EH (cell line): ENCODE data around the gene NPIPA2.
"Not testable (repeated sequence)": the region's sequence is repeated elsewhere in the genome, so short reads cannot be mapped to it uniquely, and the experiment has no call there.

ENCODE experiments used
- DNase-seq: peaks from one replicate; pipeline ENCODE4 v3.0.0-alpha.2; 2015; ENCODE audit warnings: low read depth

The NPIPA2 gene

DNA sequence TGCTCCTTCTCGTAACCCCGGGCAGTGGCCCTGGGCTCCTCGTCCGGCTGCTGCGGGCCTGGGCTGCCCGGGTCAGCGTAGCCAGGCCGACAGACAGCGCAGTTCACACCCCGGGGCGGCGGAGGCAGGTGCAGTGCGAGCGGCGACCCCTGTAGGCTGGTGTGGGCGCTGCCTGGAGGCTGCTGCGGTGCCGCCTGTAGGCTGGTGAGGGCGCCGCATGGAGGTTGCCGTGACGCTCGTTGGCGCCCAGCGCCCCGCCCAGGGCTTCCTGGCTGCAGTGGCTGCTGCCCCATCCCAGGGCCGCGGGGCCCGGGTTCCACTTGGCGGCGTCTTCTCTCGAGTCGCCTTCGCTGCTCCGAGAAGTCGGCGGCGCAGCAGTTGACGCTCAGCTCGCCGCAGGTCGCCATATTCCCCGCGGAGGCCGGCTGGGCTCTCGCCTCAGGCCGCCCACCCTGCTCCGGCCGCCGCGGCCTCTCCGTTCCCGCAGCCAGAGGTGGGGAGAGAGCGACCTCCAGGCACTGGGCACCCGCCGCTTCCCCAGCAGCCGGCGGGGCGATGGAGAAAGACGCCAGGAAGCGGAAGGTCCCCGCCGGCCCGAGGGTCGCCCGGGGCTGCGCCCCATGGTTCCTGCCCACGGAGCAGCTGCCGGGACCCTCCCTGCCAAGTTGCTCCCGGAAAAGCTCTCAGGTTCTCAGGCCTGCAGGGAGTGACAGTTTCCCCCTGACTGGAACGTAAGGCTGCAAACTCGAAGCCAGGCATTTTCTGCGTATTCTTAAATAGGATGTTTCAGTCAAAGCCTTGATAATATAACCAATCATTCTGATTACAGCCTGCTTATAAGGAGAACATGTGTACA lies at the start of gene NPIPA2:
NPIPA2 (plus strand) TSS at position 261 of the 856 bp plus-strand sequence. CDS start 5,533 bp downstream, outside the sequence.
- DNase-seq = not testable (repeated sequence)

DNA sequence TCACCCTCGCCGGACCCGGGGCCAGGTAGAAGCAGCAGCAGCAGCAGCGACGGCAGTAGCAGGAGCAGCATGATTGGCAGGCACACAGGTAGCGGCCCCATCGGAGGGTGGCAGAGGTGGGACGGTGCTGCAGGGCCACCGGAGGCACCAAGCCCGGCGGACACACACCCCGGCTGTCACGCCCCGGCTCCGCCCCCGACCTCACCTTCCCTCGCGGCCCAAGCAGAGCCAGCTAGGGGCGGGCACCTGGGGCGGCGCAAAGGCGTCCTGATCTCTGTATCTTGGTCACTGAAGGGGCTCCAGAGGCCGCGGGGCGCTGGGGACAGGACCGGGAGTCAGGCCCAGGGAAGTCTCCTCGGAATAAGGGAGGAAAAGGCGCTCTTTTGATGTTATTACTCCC lies 48.2 kb upstream of the NPIPA2 start, which contains the start of gene PLA2G10:
PLA2G10 (minus strand) TSS at position 180 of the 400 bp plus-strand sequence; CDS start at position 101, 79 bp downstream.
- DNase-seq = not testable (repeated sequence)

- not testable (repeated sequence) for DNase-seq
Measured at GRCh38 chr16:14701859-14702258, 40.5 kb upstream of the NPIPA2 start.

GRCh38 chr16:14702672-14703071 lies 39.7 kb upstream of the NPIPA2 start:
- DNase-seq = not testable (repeated sequence)

- not testable (repeated sequence) for DNase-seq
Measured at GRCh38 chr16:14703156-14704011, 38.9 kb upstream of the NPIPA2 start, which contains the start of gene NPIPA3. TSS of gene NPIPA3 (plus strand) at chr16:14703411. CDS start at chr16:14708944, 5,533 bp downstream.

DNA sequence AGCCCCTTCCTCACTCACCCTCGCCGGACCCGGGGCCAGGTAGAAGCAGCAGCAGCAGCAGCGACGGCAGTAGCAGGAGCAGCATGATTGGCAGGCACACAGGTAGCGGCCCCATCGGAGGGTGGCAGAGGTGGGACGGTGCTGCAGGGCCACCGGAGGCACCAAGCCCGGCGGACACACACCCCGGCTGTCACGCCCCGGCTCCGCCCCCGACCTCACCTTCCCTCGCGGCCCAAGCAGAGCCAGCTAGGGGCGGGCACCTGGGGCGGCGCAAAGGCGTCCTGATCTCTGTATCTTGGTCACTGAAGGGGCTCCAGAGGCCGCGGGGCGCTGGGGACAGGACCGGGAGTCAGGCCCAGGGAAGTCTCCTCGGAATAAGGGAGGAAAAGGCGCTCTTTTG lies 9.1 kb upstream of the NPIPA2 start:
- DNase-seq = not testable (repeated sequence)

GRCh38 chr16:14740832-14741385 lies 1.4 kb upstream of the NPIPA2 start:
- not testable (repeated sequence) for DNase-seq

- DNase-seq = not testable (repeated sequence)
Measured at GRCh38 chr16:14741794-14742193, 539 bp upstream of the NPIPA2 start.

GRCh38 chr16:14773654-14774053 lies 31.3 kb downstream of the NPIPA2 start:
- not testable (repeated sequence) for DNase-seq

- not testable (repeated sequence) for DNase-seq
Measured at GRCh38 chr16:14775624-14776023, 33.3 kb downstream of the NPIPA2 start.

DNA sequence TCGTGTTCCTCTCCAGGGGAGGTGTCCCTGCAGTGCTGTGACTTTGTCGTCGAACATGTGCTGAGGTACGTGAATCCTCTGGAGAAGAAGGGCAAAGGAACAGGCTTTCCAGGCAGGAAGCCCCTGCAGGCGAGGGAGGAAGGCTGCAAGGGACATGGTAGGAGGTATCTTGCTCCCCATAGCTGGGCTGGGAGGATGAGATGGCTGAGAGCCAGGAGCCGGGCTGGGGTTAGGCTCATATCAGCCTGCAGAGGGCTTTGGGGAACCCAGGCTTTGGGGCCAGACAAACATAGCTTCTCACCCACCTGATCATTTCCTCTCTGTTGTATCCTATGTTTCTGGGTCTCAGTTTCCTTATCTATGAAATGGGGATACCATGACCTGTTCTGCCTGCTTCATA lies 34.4 kb downstream of the NPIPA2 start:
- DNase-seq = not testable (repeated sequence)

DNA sequence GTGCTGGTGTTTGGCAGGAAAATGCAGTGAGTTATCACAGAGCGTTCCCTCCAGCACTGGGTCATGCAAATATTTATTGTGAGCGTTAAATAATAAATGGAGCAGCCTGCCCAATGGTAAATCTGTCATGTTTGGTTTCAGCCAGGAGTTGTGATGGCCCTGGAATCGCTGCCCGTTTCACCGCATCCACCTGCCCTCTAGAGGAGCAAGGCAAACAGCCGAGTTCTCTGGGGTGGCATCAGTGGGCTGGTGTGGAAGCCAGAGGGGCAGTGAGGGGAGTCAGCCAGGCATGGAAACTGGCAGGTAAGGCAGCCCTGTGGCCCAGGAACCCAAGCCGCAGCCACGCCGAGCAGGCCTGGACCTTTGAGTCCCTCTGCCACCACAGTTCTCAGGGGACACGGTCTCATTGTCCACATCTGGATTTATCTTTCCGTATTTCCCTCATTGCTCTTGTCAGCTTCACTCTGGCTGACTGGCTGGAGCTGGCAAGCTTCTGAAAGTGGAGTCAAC lies 37.1 kb downstream of the NPIPA2 start:
- not testable (repeated sequence) for DNase-seq

- DNase-seq = not testable (repeated sequence)
Measured at GRCh38 chr16:14786180-14786579, 43.8 kb downstream of the NPIPA2 start.

DNA sequence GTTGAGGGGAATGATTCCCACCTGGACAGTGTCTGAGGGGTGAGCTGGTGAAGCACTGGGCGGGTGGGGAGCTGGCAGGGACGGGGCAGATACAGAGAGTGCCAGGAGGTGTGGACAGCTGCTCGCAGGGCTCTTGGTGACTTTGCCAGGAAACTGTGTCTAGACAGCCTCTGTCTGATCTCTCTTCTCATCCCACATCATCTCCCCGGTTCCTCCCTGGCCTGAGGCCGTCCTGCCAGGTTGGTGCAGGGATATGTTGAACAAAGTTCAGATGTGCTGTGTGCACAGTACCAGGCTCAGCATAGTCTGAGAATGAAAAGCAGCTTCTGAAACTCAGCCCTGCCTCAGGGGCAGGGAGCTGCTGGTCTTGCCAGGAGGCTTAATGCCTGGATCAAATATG lies 47.2 kb downstream of the NPIPA2 start:
- not testable (repeated sequence) for DNase-seq

- DNase-seq = not testable (repeated sequence)
Measured at GRCh38 chr16:14790320-14790956, 48.1 kb downstream of the NPIPA2 start.

DNA sequence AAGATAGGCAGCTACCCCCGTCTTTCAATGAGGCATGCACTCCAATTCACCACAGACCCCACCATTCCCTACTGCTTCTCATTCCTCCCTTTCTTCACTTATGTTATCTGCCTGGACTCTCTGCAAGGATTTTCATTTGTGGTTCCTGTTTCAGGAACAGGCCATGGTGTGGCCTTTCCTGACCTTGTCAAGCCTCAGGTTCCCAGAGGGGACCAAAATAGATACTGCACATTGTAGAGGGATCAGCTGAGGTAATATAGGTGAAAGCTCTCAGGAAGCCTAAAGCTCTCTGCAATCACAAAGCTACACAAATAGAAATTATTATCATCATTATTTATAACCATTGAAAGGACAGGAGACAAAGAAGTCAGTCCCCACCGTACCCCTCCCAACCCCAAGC lies 50.6 kb downstream of the NPIPA2 start:
- DNase-seq = not testable (repeated sequence)

DNA sequence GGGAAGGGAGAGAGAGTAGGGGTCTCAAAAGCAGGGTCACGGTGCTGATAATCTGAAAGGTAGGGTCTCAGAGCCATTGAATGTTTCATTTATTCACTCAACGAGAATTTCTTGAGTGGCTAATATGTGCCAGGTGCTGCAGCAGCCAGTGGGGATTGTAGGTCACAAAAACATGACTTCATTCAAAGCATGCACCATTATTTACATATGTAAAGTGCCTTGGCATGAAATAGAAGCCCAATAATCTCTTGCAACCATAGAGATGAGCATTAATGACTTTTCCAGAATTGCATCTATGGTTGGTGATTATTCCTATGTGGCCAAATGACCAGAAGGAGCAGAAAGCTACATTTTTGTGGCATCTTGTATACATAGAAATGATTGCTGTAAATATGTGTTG lies 55.2 kb downstream of the NPIPA2 start:
- DNase-seq = not testable (repeated sequence)

GRCh38 chr16:14803577-14803976 lies 61.2 kb downstream of the NPIPA2 start:
- not testable (repeated sequence) for DNase-seq

GRCh38 chr16:14807184-14807678 lies 64.9 kb downstream of the NPIPA2 start:
- not testable (repeated sequence) for DNase-seq

- DNase-seq = not testable (repeated sequence)
Measured at GRCh38 chr16:14813890-14814289, 71.6 kb downstream of the NPIPA2 start.
